Esophagus squamous epithelium (tissue), 5 donors: ENCODE results near the gene MRPS18B. TPM values are rescaled to one million over a fixed set of nuclear protein-coding genes. Genes with fewer than 3 reads are reported as not detected.

Experiments
- DNase-seq: peaks from one replicate; lab custom pipeline; 2025; lab: John Stamatoyannopoulos, UW
- H3K27ac ChIP-seq, 4 donors: fragments of 200-600 bp; sonication (generic); one replicate each; pipeline ENCODE4 v1.5.1; 2016 to 2019; ENCODE audit warnings: mild to moderate bottlenecking in 1 of 4
- H3K27me3 ChIP-seq, 4 donors: fragments of 200-600 bp; sonication (generic); 1 replicate in 3 of 4; 2 replicates in 1 of 4; pipeline versions ENCODE4 v1.5.1 to v1.6.0; 2017 to 2021; ENCODE audit warnings: antibody characterized with exemption in 1 of 4
- H3K36me3 ChIP-seq, 3 donors: fragments of 200-600 bp; sonication (generic); one replicate each; pipeline ENCODE4 v1.5.1; 2016 to 2019
- H3K4me1 ChIP-seq, 3 donors: fragments of 200-600 bp; sonication (generic); one replicate each; pipeline ENCODE4 v1.5.1; 2017 to 2019
- H3K4me3 ChIP-seq, 4 donors: fragments of 200-600 bp; sonication (generic); 1 replicate in 3 of 4; 2 replicates in 1 of 4; pipeline ENCODE4 v1.5.1; 2016 to 2019; ENCODE audit warnings: mild to moderate bottlenecking in 2 of 4, moderate library complexity in 1 of 4
- H3K9me3 ChIP-seq, 3 donors: fragments of 200-600 bp; sonication (generic); one replicate each; pipeline ENCODE4 v1.5.1; 2016 to 2019
- CTCF ChIP-seq, 6 experiments: fragments of 450-650 bp in 4 of 6; fragments of 200-600 bp in 2 of 6; sonication (generic) in 2 of 6; IDR thresholded peaks; one replicate each; pipeline ENCODE4 v1.5.1; 2016 to 2019; ENCODE audit warnings: antibody characterized with exemption in 6 of 6, mild to moderate bottlenecking in 4 of 6, moderate library complexity in 4 of 6
- POLR2A ChIP-seq, 4 donors: fragments of 450-650 bp; IDR thresholded peaks; one replicate each; pipeline ENCODE4 v1.6.1; 2017; ENCODE audit warnings: antibody characterized with exemption in 4 of 4, mild to moderate bottlenecking in 4 of 4, moderate library complexity in 3 of 4
- WGBS, 2 donors: methylation state at CpG; one replicate each; pipeline ENCODE4 v1.1.5; 2018; 5-methylcytosine and 5-hydroxymethylcytosine counted together
- intact Hi-C: fragments of 100-400 bp; cut with DNase I; formaldehyde crosslinking; loops from one replicate; pipeline ENCODE4 v1.15.0; 2022
- total RNA-seq, 4 donors: library from RNA; depleted of rRNA; stranded (reverse); fragments of >200 nt; gene quantifications; one replicate each; pipeline ENCODE4 v1.1.0, GENCODE V29; 2016
- donor health status: DM: yes; HTN: yes; CAD: no.

Gene MRPS18B
- total RNA-seq, 4 donors from 2014 or later = 31.0 to 56.3 (median 40.6) TPM

- Histone ChIP-seq H3K4me3 (no peak overlapping the region), H3K4me1 (peaks cover 19 to 41% (median 19%) of the 10 kb centered on the region in 3 donors), H3K27ac (peak overlapping the region; percentile 80 to 85 (median 83)), H3K27me3 (no peaks in the 10 kb centered on the region), H3K9me3 (no peaks in the 10 kb centered on the region), H3K36me3 (peaks cover 28 to 100% (median 54%) of the 10 kb centered on the region in 3 donors)
- TF ChIP-seq POLR2A (IDR thresholded peaks at IDR 0.05) = no peak
- no peak for TF ChIP-seq CTCF (IDR thresholded peaks at IDR 0.05)
- intact Hi-C loops = loop anchor here (10.0 kb wide), 1 partner anchor 45 kb away; no protein-coding TSS in a partner anchor
- no peak for DNase-seq
- 77 to 84% methylated on average over 12 to 14 of the region's 15 CpGs for WGBS, 2 donors
Measured at GRCh38 chr6:30589754-30590358, 27.8 kb upstream of the MRPS18B start.

- intact Hi-C loops = loop anchor here (10.0 kb wide), 1 partner anchor 46 kb away; no protein-coding TSS in a partner anchor
- 43% methylated on average over 8 of the region's 8 CpGs; no CpG with 5 or more reads in 1 of the 2 donors for WGBS, 2 donors
- DNase-seq = no peak
Measured at GRCh38 chr6:30590509-30590908, 27.1 kb upstream of the MRPS18B start.

GRCh38 chr6:30591008-30591407 lies 26.6 kb upstream of the MRPS18B start:
- intact Hi-C loops = loop anchor here (10.0 kb wide), 1 partner anchor 46 kb away; no protein-coding TSS in a partner anchor

More at GRCh38 chr6:30590509-30590908, 27.1 kb upstream of the MRPS18B start:
- H3K4me3 ChIP-seq = no peak overlapping the region
- H3K27ac ChIP-seq = peak overlapping the region; percentile 80 to 85 (median 83)
- H3K36me3 ChIP-seq = peaks cover 21 to 97% (median 48%) of the 10 kb centered on the region in 3 donors
- H3K27me3 ChIP-seq = no peaks in the 10 kb centered on the region
- H3K4me1 ChIP-seq = peaks cover 19 to 47% (median 19%) of the 10 kb centered on the region in 3 donors
- no peaks in the 10 kb centered on the region for H3K9me3 ChIP-seq
- TF ChIP-seq CTCF (IDR thresholded peaks at IDR 0.05) (no peak), POLR2A (IDR thresholded peaks at IDR 0.05) (no peak)

GRCh38 chr6:30592287-30592686 lies 25.4 kb upstream of the MRPS18B start:
- DNase-seq = no peak
- peaks cover 8 to 80% (median 31%) of the 10 kb centered on the region in 3 donors for H3K36me3 ChIP-seq
- intact Hi-C loops = loop anchor here (10.0 kb wide), 1 partner anchor 47 kb away; no protein-coding TSS in a partner anchor
- H3K9me3 ChIP-seq = no peaks in the 10 kb centered on the region
- TF ChIP-seq CTCF (IDR thresholded peaks at IDR 0.05) = no peak
- no peak for TF ChIP-seq POLR2A (IDR thresholded peaks at IDR 0.05)
- H3K4me3 ChIP-seq = no peak overlapping the region
- peaks cover 19 to 65% (median 19%) of the 10 kb centered on the region in 3 donors for H3K4me1 ChIP-seq
- WGBS, 2 donors = 92 to 96% methylated on average over 1 of the region's 1 CpG
- no peaks in the 10 kb centered on the region for H3K27me3 ChIP-seq
- H3K27ac ChIP-seq = peak overlapping the region in 3 of 4 donors; percentile 80 to 85 (median 81)

More at GRCh38 chr6:30591008-30591407, 26.6 kb upstream of the MRPS18B start:
- DNase-seq = no peak
- H3K36me3 ChIP-seq = peaks cover 16 to 92% (median 43%) of the 10 kb centered on the region in 3 donors
- 17 to 27% methylated on average over 1 of the region's 1 CpG for WGBS, 2 donors
- H3K4me1 ChIP-seq = peaks cover 19 to 52% (median 19%) of the 10 kb centered on the region in 3 donors
- no peak overlapping the region for H3K4me3 ChIP-seq
- H3K27me3 ChIP-seq = no peaks in the 10 kb centered on the region
- H3K9me3 ChIP-seq = no peaks in the 10 kb centered on the region
- H3K27ac ChIP-seq = peak overlapping the region; percentile 80 to 85 (median 83)
- TF ChIP-seq CTCF (IDR thresholded peaks at IDR 0.05) = no peak
- no peak for TF ChIP-seq POLR2A (IDR thresholded peaks at IDR 0.05)
